Left cardiac atrium (tissue), 4 donors: Measurements from ENCODE around the gene TANC1. TPM values are rescaled to one million over a fixed set of nuclear protein-coding genes. Genes with fewer than 3 reads are reported as not detected.
A peak's percentile ranks its signal among the peaks of the same experiment; 100 is the strongest.

Experiments
- ATAC-seq, 2 donors: fragments of 200-7000 bp; cut with Tn5 transposase; one replicate each; pipeline ENCODE4 v1.9.1; 2020; ENCODE audit warnings: mild to moderate bottlenecking in 2 of 2, moderate library complexity in 2 of 2
- DNase-seq: peaks from one replicate; pipeline ENCODE4 v3.0.0-alpha.2; 2020
- intact Hi-C, 2 donors: fragments of 100-400 bp; cut with DNase I; formaldehyde crosslinking; loops; one replicate each; pipeline versions ENCODE4 v1.14.1 to v1.15.1; 2022 to 2023
- total RNA-seq, 2 donors: library from RNA; stranded (reverse); fragmentation: NEBNext Ultra II Directional; extraction: Animal tissue kit (Norgen Biotek cat#: 25700); gene quantifications; one replicate each; pipeline ENCODE4 v1.2.1, GENCODE V29; 2021
- donor health status: DM: no; HTN: yes; CAD: no.
- donor health status: DM: no; HTN: yes; CAD: no; lungs with severe emphysema.
- donor health status: DM: yes; HTN: yes; CAD: no.
- donor health status: Dilated cardiomyopathy.

The TANC1 gene
- total RNA-seq, 2 donors from 2014 or later = 38.6 to 80.7 TPM

DNA sequence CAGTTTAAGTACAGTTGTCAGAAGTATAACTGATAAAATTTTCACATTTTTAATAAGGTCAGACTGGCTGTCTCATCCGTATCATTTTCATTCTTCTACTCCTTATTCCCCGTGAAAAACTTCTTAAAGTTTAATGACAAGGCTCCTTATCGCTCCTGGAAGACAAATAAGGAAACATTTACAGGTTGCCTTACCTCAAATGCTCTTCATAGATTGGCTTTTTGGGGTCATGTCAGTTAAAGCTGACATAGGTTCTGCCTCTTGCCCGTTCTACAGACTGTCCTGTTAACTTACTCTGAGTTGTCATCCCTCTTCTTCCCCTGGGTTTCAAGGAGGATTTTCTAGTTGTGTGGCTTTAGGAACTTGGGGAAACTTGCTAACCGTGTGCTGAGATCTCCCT, 75.3 kb downstream of the TANC1 start:
- intact Hi-C loops = no loop called here
- ATAC-seq (no peak), DNase-seq (no peak)

DNA sequence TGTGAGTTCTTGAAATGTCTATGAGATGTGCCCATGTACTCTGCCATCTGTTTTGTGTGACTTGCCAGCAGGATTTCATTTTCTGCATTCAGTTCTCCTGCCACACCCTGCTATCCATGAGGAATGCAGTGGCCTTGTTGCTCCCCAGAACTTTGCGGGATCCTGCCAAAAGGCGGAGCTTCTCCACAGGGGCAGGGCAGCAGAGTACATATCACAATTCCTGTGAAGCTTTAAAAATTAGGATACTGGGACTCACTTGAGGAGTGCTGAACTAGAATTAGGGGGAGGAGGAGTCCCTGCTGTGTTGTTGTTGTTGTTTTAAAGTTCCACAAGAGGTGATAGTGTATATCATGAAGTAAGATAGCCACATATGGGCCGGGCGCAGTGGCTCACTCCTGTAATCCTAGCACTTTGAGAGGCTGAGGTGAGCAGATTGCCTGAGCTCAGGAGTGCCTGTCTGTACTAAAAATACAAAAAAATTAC, 76.4 kb downstream of the TANC1 start:
- intact Hi-C loops = no loop called here
- peak; percentile 26 to 79 for ATAC-seq
- no peak for DNase-seq

DNA sequence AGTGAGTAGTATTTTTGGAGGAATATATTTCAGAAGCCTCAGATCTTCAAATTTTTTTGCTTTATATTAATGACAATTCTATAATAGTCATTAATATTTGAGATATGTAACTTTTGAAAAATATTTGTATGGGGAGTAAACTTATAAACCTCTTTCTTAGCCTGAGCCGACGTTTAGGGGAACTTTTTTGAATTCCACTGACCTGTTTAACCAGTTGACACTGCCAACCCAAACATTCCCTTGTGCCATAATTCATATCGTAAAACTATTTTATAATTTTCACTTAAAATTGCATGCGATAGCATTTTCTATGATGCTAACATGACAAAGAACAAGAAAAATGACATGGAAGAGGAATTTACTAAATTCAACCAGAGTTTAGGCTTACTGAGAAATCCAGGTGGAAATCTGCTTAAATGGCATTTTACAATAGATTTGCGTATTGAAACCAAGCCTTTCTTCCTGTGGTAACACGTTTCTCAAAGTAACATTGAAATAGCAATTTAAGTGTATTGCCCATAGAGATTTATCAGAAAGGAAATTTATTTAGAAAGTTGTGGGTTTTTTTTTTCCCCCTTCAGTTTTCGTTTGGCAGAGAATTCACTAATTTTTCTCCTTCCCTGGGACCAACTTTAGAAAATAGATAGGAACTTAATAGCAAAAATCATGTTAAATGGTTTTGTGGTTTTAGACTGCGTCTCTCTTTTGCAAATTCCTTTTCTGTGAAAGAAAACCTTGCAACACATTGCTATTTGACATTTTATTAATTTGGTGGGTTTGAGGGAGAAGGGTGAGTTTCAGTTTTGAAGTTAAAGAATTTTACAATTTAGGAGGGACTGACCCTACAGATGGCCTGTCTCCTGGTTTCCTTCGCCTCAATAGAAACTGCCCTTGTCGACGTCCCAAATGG, 77.4 kb downstream of the TANC1 start:
- ATAC-seq (no peak), DNase-seq (no peak)
- intact Hi-C loops = no loop called here

DNA sequence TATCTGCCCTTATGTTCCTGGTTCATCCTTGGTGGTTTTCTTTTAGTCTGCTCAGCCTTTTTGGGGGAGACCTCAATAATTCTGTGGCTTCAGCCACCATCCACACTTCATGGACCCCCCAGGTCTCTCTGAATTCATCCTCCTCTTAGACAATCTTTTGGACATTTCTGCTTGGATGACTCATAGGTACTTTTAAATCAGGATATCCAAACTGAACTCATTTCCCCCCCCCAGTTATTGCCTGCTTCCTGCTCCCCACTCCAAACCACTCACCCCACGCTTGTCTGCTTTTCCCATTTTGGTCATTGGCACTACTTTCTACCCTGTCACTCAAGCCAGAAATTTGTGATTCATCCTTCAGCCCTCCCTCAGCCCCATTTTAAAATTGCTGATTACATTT, 78.5 kb downstream of the TANC1 start:
- intact Hi-C loops = no loop called here
- DNase-seq = no peak
- ATAC-seq = peak in 1 of 2 donors; percentile 74

DNA sequence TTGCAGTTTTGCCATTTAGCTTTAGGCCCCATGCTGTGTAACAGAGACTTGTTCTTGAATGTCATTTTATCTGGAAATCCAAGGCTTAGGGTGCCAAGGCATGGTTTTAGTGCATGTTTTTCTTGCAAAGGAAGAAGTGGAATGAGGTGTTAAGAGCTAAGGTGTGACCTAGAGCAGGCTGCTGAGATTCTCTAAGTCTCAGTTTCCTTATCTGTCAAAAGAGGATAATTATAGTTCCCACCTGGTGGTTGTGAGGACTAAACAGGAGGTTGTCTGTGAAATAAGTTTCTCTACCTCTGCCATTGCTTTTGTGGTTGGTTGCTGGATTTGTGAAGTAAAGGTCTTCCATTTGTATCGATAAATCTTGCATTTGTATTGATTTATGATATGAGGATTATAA, 82.0 kb downstream of the TANC1 start:
- no peak for DNase-seq
- intact Hi-C loops = no loop called here
- ATAC-seq = no peak

DNA sequence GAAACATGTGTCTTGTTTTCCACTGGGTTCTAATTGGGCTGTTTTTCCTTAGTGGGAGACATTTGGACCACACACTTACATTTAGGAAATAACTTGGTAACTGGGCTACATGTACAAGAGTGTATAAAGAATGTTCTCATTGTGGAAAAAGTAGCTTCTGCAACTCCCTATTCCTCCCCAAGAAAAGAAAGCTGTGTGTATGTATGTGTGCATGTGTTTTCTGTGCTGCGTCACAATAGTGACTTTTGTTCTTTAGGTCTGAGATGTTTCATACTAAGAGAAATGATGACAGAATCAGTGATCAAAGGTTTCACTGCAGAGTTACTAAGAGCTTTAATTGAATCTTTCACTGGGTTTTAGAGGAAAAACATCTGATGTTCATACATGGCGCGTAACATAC, 82.7 kb downstream of the TANC1 start:
- intact Hi-C loops = no loop called here
- DNase-seq = no peak
- no peak for ATAC-seq

DNA sequence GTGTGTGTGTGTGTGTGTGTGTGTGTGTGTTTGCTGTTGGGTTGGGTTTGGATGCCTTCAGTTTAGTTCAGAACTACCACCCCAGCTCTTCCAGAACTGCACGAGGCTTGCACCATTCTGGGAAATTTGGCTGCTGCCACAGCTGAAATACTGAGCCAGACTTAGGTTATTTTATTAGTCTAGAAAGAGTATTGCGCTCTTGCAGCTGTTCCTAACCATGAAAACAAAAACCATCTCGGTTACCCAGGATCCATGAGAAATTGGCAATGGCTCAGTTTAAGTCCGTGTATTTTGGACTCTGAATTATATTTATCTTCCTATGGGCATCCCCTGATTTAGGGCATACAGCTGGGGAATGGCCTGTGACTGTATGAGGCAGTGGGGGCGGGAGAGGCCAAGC, 83.2 kb downstream of the TANC1 start:
- no peak for ATAC-seq
- no peak for DNase-seq
- intact Hi-C loops = no loop called here

DNA sequence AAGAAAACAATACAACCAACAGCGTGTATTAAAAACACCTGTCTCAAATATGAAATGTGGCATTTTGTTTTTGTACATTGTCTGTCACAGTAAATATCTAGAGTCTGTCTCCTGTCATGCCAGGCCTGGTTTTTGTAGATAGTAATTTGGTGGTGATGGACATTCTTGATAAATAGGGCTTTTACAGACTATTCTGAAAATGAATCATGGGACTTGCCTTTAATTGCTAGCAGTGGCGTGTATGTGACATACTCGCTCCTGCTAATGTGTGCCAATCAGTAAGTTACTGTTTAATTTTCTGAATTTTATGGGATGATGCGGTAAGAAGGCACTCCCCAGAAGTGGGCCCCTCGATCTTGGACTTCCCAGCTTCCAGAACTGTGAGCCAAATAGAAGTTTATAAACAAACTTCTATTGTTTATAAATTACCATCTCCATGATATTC, 83.7 kb downstream of the TANC1 start:
- ATAC-seq (no peak), DNase-seq (no peak)
- intact Hi-C loops = no loop called here

DNA sequence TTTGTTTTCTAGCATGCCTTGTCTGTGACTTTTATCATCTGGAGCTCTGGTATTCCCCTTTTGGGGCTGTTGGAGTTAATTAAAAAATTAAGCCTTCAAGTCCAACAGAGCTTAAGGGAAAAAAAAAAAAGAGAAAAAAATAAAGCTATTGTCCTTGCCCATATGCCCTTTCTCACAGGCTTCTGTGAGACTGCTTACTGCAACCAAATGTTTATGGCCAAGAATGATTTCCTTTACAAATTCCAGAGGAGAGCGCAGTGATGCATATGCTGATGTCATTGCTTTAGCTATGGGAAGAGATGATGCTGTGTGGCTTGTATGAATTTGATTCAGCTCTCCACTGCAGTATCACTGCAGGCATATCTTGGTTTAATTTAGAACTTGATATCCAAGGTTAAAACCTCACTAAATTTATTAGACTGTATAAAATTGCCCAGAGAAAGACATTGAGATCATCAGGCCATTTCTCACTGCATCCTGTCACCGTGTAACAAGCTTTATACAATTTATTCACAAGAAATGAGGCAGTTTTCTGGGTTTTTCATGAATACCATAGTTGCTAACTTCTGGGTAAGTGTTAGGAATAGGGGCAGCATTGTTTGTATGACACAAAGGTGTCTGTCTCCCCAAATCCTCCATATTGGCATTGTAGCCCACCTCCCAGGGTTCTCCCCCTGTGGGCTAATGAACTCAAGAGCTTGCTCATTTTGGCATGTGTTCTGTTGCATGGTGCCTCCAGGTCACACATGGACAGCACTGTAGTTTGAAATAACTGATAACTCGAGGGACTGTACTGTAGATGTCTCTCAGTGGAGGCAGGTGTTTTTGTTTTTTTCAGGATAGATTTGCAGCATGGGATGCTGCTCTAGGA, 85.0 kb downstream of the TANC1 start:
- DNase-seq (no peak), ATAC-seq (no peak)
- intact Hi-C loops = no loop called here

DNA sequence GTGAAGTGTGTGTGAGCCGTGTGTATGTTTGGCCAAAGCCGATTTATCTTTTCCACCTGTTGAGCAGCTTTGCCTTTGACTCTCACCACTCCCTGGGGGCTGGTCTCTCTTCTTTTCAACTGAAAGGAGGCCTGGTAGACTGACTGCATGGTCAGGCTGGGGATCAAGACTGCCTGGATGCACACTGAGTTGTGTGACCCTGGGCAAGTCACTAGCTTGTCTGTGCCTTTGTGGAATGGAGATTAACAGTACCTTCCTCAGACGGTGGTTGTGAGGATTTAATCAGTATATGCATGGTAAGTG, 85.5 kb downstream of the TANC1 start:
- ATAC-seq (no peak), DNase-seq (no peak)
- intact Hi-C loops = no loop called here

DNA sequence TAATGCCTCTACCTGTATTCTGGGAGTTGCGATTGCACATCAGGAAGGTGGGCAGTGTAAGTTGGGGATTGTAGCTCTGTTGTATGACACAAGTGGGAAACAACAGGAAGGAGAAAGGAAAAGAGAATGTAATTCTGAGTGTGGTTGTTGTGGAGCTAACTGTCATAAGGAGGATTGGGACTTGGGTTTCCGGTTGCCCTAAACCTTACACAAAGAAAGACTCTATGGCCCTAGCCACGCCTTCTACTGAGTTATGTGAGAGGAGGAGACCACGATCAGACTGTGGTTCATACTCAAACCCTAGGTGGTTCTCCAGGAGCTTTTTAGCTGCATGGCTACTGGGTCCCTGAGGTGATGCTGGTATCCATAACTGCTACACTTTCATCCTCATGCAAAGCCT, 86.5 kb downstream of the TANC1 start:
- ATAC-seq (no peak), DNase-seq (no peak)
- intact Hi-C loops = no loop called here

DNA sequence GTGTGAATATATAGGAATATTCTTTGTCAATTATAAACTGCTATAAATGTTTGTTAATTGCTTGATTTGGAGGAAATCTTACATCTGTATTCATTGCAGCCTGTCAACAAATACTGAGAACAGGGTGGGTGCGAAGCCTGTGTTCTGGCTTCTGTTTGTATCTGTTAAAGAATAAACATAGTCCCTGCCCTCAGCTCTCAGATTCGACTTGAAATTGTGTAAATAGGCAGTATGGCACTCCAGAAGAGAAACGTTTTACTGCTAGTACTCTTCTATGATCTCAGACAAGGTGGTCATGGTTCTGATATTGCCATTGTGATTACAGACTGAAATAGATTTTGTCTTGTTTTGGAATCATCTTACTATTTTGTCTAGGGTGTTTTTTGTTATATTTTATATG, 92.1 kb downstream of the TANC1 start:
- intact Hi-C loops = no loop called here
- no peak for DNase-seq
- no peak for ATAC-seq

DNA sequence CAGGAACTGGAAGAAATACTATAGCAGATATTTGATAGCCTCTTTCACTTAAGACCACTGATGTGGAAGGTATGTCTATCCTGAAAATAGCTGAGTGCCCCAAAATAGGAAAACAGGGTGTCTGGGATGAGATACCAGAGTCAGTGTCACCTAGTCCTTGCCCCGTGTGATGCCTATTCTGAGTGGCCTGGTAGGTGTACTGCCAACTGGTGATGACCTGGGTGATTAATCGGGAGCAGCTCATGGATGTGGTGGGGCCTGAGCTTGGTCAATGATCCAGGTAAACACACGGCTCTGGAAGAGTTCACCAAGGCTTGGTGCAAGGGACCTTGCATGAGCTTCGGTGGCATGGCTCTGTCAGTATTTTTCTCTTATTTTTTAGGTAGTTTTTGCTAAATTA, 95.2 kb downstream of the TANC1 start:
- intact Hi-C loops = no loop called here
- ATAC-seq (no peak), DNase-seq (no peak)

DNA sequence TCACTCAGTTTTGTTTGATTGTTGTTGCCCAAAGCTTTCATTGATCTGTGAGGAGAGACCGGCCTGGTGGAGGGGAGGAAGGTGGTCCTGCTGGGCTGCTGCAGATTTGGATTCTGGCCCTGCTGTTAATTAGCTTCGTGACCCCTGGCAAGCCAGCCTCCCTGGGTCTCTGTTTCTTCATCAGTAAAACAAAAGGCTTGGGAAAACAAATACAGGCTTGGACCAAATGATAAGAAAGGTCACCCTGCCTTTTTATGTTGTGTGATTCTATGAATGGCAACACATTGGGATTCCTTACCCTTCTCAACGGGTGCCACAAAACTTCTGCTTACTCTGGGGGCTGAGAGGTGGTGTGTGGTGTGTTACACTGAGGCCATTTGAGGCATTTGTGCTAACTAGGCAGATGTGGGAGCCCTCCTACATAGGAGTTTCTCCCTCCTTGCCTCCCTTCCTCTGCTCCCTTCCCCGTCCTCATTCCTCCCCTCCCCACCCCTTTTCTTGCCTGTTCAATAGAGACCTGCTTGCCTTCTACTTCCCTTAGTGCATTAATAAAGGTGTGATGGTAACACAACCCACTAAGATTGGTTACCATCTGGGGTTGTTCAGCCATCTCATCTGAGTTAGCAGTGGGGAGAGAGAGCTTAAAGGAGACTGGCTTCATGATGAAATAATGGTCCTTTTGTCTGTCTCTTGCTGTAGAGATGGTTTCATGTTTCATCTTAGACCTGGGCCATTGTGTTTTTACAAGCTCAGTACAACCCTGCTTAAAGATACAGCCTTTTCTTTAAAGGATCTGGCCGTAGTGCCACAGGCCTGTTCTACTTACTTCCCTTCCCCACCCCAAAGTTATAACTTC, 96.2 kb downstream of the TANC1 start:
- peak in 1 of 2 donors; percentile 22 for ATAC-seq
- DNase-seq = no peak
- intact Hi-C loops = no loop called here

DNA sequence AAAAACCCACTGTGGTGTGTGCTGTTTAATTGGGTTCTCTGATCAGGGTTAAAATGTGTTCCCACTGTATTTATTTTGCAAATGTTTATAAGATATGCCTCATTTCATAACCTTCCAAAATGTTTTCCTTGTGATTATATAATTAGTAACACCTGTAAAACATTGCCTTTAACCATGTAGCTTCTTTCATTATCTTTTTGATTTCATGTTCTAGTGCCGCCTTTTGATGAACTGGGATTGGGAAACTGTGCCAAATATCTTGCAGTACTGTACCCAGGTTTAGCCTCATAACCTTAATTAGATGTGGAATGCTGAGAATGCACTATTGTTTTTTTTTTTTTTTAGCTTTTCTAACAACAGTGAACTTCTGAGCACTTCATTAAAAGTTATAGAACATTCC, 96.9 kb downstream of the TANC1 start:
- DNase-seq = no peak
- ATAC-seq = no peak
- intact Hi-C loops = no loop called here

DNA sequence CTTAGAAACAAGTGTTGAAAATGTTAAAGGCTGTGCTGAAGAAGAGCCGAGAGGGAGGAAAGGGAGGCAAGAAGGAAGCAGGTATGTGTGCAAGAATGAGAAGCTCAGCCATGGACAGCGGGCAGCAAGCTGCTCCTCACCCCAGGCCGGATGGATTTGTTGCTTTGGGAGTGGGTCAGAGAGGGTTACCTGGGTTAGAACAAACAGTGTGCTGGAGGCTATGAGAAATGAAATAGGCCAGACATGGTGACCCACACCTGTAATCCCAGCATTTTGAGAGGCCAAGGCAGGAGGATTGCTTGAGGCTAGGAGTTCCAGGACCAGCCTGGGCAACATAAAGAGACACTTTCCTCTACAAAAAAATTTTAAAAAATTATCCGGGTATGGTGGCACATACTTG, 97.5 kb downstream of the TANC1 start:
- DNase-seq (no peak), ATAC-seq (no peak)
- intact Hi-C loops = no loop called here

DNA sequence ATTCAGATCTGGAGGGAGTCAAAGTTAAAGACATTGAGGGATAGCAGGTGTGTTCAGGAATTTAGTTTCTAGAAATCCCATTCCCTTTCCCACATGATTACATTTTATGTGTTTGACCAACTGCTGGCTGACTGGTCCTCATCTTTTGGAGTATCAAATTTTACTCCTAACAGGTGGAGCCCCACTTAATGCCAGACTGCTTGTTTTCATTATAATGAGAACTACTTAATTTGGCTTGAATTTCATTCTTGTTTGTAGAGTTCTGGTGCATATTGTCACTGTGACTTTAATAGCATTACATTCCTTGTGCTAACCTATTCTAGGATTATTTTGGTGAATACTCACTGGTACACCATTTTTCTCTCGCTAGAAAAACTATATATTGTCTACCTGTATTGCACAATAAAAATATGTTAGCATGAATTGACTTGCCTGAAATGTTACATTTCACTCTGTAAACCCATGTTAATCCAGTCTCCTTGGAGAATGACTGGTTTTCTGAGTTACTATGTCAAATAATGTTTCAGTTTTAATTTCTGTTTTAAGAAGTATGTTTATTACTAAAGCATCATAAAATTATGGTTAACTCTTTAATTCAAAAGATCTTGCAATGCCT, 98.2 kb downstream of the TANC1 start:
- intact Hi-C loops = no loop called here
- DNase-seq = no peak
- no peak for ATAC-seq

DNA sequence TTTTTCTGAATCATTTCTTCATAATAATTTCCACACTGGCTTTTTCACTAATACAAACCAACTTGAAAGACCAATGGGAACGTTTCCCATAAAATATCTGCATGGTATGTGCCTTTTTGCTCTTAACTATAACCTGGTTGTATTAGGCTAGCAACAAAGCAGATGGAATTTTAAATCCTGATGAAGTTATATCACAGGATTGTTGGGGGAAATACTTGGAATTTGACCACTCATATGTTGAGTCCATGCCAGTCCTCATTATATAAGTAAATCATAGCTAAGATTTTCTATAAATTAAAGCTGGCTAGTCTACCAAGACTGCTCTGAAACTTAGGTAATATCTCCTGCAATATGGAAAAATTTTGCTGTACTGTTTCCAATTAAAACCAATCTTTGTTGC, 99.5 kb downstream of the TANC1 start:
- intact Hi-C loops = no loop called here
- DNase-seq = no peak
- no peak for ATAC-seq

DNA sequence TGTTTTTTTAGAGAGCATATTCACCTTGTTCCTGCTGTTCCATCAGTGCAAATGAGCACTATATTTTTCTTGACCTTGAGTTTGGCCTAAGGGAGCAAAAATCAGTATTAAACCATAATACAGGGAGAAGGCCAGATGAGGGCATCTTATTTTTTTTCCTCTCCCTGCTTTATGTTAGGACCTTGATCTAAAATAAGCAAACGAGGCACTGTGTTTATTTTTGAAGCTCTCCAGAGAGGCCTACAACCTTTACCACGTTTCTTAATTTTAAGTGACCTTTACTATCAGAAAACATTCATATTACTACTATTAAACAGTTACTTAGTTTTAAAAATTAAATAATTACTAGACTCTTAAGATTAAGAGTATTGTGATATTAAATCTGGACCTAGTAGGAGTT, 100.8 kb downstream of the TANC1 start:
- intact Hi-C loops = no loop called here
- no peak for DNase-seq
- no peak for ATAC-seq
